Fibroblast of the aortic adventitia (primary cell): ENCODE results near the gene PRDM15. TPM values are rescaled to one million over a fixed set of nuclear protein-coding genes. Genes with fewer than 3 reads are reported as not detected.

ENCODE experiments used
- DNase-seq: peaks from one replicate; pipeline ENCODE4 v3.0.0-alpha.2; 2010; ENCODE audit warnings: low read depth
- H3K4me3 ChIP-seq: 2 replicates; pipeline ENCODE4 v1.5.1; 2011; ENCODE audit warnings: low read depth, mild to moderate bottlenecking, control low read depth, low read length, moderate library complexity
- CTCF ChIP-seq: IDR thresholded peaks from 2 replicates; pipeline ENCODE4 v1.5.1; 2011; ENCODE audit warnings: mild to moderate bottlenecking, low read length, control low read depth, inconsistent platforms; ENCODE audit not compliant: insufficient read depth
- total RNA-seq: library from RNA; depleted of rRNA; stranded (reverse); fragments of >200 nt; gene quantifications from 2 replicates; pipeline ENCODE4 v1.2.3, GENCODE V29; 2012; ENCODE audit warnings: low replicate concordance

PRDM15 gene
- total RNA-seq, 1 donor: 4.7 TPM

- TF ChIP-seq CTCF: no peak
- no peak overlapping the region for H3K4me3 ChIP-seq
- no peak for DNase-seq
These were observed 26.2 kb downstream of the PRDM15 start for GRCh38 chr21:41852929-41853320.

- H3K4me3 ChIP-seq: no peak overlapping the region
- DNase-seq: no peak
- TF ChIP-seq CTCF: no peak
These were observed 26.8 kb downstream of the PRDM15 start for GRCh38 chr21:41852151-41852928.

- TF ChIP-seq CTCF: no peak
- DNase-seq: no peak
- H3K4me3 ChIP-seq: no peak overlapping the region
These were observed 27.9 kb downstream of the PRDM15 start for GRCh38 chr21:41851090-41851790.

GRCh38 chr21:41850085-41850484 lies 29.1 kb downstream of the PRDM15 start:
- H3K4me3 ChIP-seq: no peak overlapping the region
- no peak for TF ChIP-seq CTCF
- no peak for DNase-seq

- DNase-seq: no peak
- H3K4me3 ChIP-seq: no peak overlapping the region
- TF ChIP-seq CTCF: no peak
These were observed 30.1 kb downstream of the PRDM15 start for GRCh38 chr21:41848958-41849580.

GRCh38 chr21:41848533-41848932 lies 30.6 kb downstream of the PRDM15 start:
- DNase-seq: no peak
- TF ChIP-seq CTCF: no peak
- no peak overlapping the region for H3K4me3 ChIP-seq
